ENCODE results near the gene PGGHG.
"Not testable (repeated sequence)": the region's sequence is repeated elsewhere in the genome, so short reads cannot be mapped to it uniquely, and the experiment has no call there.

The PGGHG gene

GRCh38 chr11:288478-289397 is at the start of gene PGGHG:
Gene PGGHG, plus strand, starts transcription at chr11:289126. Its CDS starts 691 bp downstream, at chr11:289817.
- no peak for DNase-seq (ENCODE audit: low read depth in 2 of 2)

GRCh38 chr11:240315-240714 is 48.6 kb upstream of the PGGHG start:
- DNase-seq (ENCODE audit: low read depth in 2 of 2) = no peak

GRCh38 chr11:241634-242033 is 47.3 kb upstream of the PGGHG start:
- no peak for DNase-seq (ENCODE audit: low read depth in 2 of 2)

- DNase-seq (ENCODE audit: low read depth in 2 of 2) = no peak
Measured at GRCh38 chr11:244376-244775, 44.5 kb upstream of the PGGHG start.

GRCh38 chr11:249062-249461 is 39.9 kb upstream of the PGGHG start:
- DNase-seq (ENCODE audit: low read depth in 2 of 2) = no peak

GRCh38 chr11:250274-250673 is 38.7 kb upstream of the PGGHG start:
- DNase-seq (ENCODE audit: low read depth in 2 of 2) = no peak

- DNase-seq (ENCODE audit: low read depth in 2 of 2) = peak; percentile 65 to 67
Measured at GRCh38 chr11:250740-251299, 38.1 kb upstream of the PGGHG start.

- DNase-seq (ENCODE audit: low read depth in 2 of 2) = no peak
Measured at GRCh38 chr11:251550-251949, 37.4 kb upstream of the PGGHG start.

- no peak for DNase-seq (ENCODE audit: low read depth in 2 of 2)
Measured at GRCh38 chr11:252666-253065, 36.3 kb upstream of the PGGHG start.

- DNase-seq (ENCODE audit: low read depth in 2 of 2) = no peak
Measured at GRCh38 chr11:253160-253885, 35.6 kb upstream of the PGGHG start.

GRCh38 chr11:253886-254270 is 35.0 kb upstream of the PGGHG start:
- DNase-seq (ENCODE audit: low read depth in 2 of 2) = no peak

GRCh38 chr11:255176-255575 is 33.8 kb upstream of the PGGHG start:
- no peak for DNase-seq (ENCODE audit: low read depth in 2 of 2)

- DNase-seq (ENCODE audit: low read depth in 2 of 2) = no peak
Measured at GRCh38 chr11:255816-256215, 33.1 kb upstream of the PGGHG start.

- no peak for DNase-seq (ENCODE audit: low read depth in 2 of 2)
Measured at GRCh38 chr11:256952-257737, 31.8 kb upstream of the PGGHG start.

GRCh38 chr11:257766-258493 is 31.0 kb upstream of the PGGHG start:
- DNase-seq (ENCODE audit: low read depth in 2 of 2) = no peak

- DNase-seq (ENCODE audit: low read depth in 2 of 2) = no peak
Measured at GRCh38 chr11:259413-259812, 29.5 kb upstream of the PGGHG start.

- DNase-seq (ENCODE audit: low read depth in 2 of 2) = no peak
Measured at GRCh38 chr11:261624-262023, 27.3 kb upstream of the PGGHG start.

GRCh38 chr11:266676-267439 is 22.1 kb upstream of the PGGHG start:
- DNase-seq (ENCODE audit: low read depth in 2 of 2) = no peak

- DNase-seq (ENCODE audit: low read depth in 2 of 2) = no peak
Measured at GRCh38 chr11:267491-267994, 21.4 kb upstream of the PGGHG start.

GRCh38 chr11:268716-269145 is 20.2 kb upstream of the PGGHG start:
- not testable (repeated sequence) for DNase-seq (ENCODE audit: low read depth in 2 of 2)

Measured in stimulated activated CD4-positive, alpha-beta T cell treated with anti-CD3 and anti-CD28 coated beads, Interleukin-1b, Interleukin-23, amount 100 ng/mL, for 1 hour (primary cell).